ENCODE data around the gene L1CAM.

DNA sequence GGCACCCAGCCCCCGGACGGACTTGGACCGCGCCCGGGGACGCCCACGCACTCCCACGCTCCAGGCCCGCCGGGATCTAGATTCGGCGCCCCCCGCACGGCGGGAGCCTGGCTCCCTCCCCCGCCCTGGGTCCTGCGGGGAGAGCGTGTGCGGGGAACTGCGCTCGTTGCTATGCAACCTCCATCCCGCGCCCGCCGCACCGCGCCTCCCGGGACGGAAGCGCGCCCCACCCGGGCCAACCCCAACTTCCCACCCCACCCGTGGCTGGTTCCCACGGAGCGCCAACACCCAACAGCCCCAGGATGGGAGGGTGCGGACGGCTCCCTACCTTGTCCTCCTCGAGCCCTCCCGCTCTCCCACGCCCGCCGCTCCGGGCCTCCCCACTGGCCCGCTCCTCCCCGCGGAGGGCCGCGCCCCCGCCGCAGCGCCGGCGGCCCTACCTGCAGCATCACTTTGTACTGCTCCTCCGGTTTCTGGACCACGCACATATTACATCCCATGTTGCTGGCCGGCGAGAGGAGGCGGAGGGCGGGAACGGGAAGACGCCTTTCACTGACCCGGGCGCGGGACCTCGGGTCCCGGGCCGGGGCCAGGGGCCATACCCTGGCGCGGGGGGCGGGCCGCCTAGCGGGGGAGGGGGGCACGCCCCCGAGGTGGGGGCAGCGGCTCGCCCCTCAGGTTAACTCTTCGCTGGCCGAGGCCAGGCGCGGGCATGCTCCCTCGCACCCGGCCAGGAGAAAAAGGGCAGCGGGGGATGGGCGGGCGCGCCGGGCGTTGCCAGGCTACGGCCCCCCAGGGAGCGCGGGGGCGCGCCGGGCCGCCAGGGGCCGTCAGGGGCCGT, 56.0 kb downstream of the L1CAM start, which contains the start of gene PDZD4:
- TF ChIP-seq, protein P1, sequence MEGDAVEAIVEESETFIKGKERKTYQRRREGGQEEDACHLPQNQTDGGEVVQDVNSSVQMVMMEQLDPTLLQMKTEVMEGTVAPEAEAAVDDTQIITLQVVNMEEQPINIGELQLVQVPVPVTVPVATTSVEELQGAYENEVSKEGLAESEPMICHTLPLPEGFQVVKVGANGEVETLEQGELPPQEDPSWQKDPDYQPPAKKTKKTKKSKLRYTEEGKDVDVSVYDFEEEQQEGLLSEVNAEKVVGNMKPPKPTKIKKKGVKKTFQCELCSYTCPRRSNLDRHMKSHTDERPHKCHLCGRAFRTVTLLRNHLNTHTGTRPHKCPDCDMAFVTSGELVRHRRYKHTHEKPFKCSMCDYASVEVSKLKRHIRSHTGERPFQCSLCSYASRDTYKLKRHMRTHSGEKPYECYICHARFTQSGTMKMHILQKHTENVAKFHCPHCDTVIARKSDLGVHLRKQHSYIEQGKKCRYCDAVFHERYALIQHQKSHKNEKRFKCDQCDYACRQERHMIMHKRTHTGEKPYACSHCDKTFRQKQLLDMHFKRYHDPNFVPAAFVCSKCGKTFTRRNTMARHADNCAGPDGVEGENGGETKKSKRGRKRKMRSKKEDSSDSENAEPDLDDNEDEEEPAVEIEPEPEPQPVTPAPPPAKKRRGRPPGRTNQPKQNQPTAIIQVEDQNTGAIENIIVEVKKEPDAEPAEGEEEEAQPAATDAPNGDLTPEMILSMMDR (IDR thresholded peaks at IDR 0.05) = no peak
- TF ChIP-seq POLR2A (IDR thresholded peaks at IDR 0.05) = no peak

Measured in lower leg skin (tissue), 3 donors.